Measurements from ENCODE around the gene LECT2. TPM values are rescaled to one million over a fixed set of nuclear protein-coding genes. Genes with fewer than 3 reads are reported as not detected.
A peak's percentile ranks its signal among the peaks of the same experiment; 100 is the strongest.

Gene LECT2
- total and polyA plus RNA-seq, 4 experiments from 2014 or later: not detected

DNA sequence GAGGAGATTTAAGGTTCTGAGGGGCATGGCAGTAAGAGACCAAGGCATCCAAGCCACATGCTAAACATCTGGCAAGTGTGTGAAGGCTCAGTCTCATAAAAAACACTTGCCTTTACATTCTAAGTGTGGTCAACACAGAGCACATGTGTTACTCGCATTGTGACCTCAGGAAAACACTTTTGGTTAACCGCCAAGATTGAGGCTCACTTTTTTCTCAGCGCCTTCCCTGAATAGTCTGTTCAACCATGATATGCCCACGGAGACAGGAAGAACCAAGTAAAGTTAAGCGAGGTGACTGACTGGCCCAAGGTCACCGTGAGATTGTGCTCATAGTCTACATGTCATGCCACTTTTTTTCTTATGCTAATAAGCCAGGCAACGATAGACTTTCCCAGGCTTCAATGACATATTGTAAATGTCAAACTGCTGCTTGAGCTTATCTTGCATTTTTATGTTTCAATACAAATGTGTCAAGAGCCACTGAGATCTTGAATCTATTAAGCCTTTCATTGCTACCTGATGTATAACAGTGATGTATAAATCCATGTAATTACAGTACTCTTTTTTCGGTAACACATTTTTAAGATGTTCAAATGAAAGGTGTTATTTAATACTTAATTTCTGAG lies 38.0 kb downstream of the LECT2 start:
- Mint-ChIP-seq H3K4me1 (peaks cover 11 to 18% (median 17%) of the 10 kb centered on the region in 4 donors), H3K9me3 (peaks cover 0 to 3% (median 0%) of the 10 kb centered on the region in 8 donors), H3K4me3 (no peak overlapping the region), H3K27me3 (peaks cover 12 to 19% of the 10 kb centered on the region in 2 donors), H3K27ac (no peak overlapping the region), H3K36me3 (no peaks in the 10 kb centered on the region)
- peak in 2 of 5 donors; percentile 3 to 18 for DNase-seq
- CTCF ChIA-PET (ENCODE audit: partially characterized antibody): interaction anchor here (1.6 kb wide), 1 partner anchor 28 kb away, joined by 3 read pairs; no protein-coding TSS in a partner anchor
- intact Hi-C loops (cut with micrococcal nuclease): no loop called here
- no peaks in the 10 kb centered on the region for H3K9me3 ChIP-seq (ENCODE audit: control insufficient read depth in 1 of 2, low read length in 2 of 2)
- H3K4me3 ChIP-seq (ENCODE audit: low read length in 2 of 2): no peak overlapping the region
- no peak overlapping the region for H3K27ac ChIP-seq (ENCODE audit: low read depth, low read length)
- POLR2A ChIA-PET (ENCODE audit: partially characterized antibody): no interaction called here
- no peaks in the 10 kb centered on the region for H3K36me3 ChIP-seq (ENCODE audit: insufficient read depth, low read length)
- no peaks in the 10 kb centered on the region for H3K27me3 ChIP-seq (ENCODE audit: insufficient read depth, low read length)
- H3K4me1 ChIP-seq (ENCODE audit: insufficient read depth, low read length): peaks cover 22% of the 10 kb centered on the region

DNA sequence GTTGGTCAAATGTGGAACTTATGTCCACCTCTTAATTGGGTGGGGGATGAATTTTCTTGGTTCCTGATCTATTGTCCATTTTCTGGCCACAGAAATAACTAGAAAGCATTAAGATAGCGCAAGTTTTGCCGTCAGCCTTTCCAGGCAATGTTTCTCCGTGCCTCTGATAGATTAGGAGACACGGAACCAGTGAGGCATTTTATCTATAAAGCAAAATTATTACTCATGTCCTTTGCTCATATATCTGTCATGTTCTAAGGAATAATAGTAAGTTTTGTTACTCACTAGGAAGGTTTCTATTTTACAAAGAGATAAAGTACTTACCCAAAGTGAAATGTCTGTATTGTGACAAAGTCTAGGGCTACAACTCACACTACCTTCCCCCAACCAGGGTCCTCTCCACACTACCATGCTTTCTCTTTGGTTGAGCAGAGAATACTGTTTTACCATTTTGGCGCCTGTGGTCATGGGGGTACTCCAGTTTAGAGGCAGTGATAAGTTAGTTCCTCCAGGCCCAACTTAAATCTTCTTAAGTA lies 39.2 kb downstream of the LECT2 start:
- intact Hi-C loops (cut with micrococcal nuclease): no loop called here
- CTCF ChIA-PET (ENCODE audit: partially characterized antibody): interaction anchor here (1.6 to 1.7 kb wide), 2 partner anchors 22 to 30 kb away, joined by 3 to 4 read pairs; no protein-coding TSS in a partner anchor
- no peak for DNase-seq
- Mint-ChIP-seq H3K4me1 (peaks cover 11 to 18% (median 17%) of the 10 kb centered on the region in 4 donors), H3K27me3 (peaks cover 18 to 21% of the 10 kb centered on the region in 2 donors), H3K9me3 (peaks cover 0 to 3% (median 0%) of the 10 kb centered on the region in 8 donors), H3K4me3 (no peak overlapping the region), H3K36me3 (no peaks in the 10 kb centered on the region), H3K27ac (no peak overlapping the region)
- Histone ChIP-seq H3K27ac (ENCODE audit: low read depth, low read length) (no peak overlapping the region), H3K9me3 (ENCODE audit: control insufficient read depth in 1 of 2, low read length in 2 of 2) (no peaks in the 10 kb centered on the region), H3K36me3 (ENCODE audit: insufficient read depth, low read length) (no peaks in the 10 kb centered on the region), H3K27me3 (ENCODE audit: insufficient read depth, low read length) (no peaks in the 10 kb centered on the region), H3K4me1 (ENCODE audit: insufficient read depth, low read length) (peaks cover 22% of the 10 kb centered on the region), H3K4me3 (ENCODE audit: low read length in 2 of 2) (no peak overlapping the region)
- POLR2A ChIA-PET (ENCODE audit: partially characterized antibody): no interaction called here

DNA sequence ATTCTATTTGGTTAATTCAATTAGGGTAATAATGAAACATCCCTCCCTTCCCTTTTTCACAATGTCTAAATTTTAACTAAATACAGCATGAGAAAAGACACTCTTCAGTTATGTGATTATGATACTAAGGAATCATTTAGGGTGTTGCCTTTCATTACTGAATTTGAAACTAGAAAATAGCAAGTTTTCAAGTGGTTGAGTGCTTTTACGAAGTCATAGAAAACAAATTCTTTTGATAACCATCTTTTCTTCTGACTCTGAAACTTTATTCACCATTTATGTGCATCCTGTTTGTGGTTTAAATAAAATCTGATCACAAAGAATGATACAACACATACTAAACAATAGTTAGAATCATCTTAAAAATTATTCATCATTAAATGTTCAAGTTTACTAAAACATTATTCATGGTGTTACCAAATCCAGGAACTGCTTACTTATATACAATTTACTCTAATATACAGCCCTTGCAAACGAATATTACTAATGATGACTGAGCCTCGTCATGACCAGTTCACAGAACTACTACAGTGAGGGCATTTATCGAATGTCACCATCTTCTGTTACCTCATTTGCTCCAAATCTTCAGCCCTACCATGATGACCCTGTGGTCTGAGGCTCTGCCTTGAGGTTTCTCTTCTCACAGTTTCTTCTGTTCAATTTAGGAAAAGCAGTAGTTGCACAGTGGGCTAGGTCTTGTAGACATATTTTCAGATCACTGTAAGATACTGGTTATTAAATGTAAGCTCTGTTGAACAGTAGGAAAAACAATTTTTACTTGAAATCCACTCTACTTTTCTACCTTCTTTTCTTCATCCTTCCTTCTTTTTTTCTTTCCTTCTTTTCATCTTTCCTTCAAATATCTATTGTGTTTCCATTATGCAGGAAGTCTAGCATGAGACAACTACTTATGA lies 40.8 kb downstream of the LECT2 start:
- Histone ChIP-seq H3K4me1 (ENCODE audit: insufficient read depth, low read length) (peaks cover 22% of the 10 kb centered on the region), H3K9me3 (ENCODE audit: control insufficient read depth in 1 of 2, low read length in 2 of 2) (no peaks in the 10 kb centered on the region), H3K4me3 (ENCODE audit: low read length in 2 of 2) (no peak overlapping the region), H3K27ac (ENCODE audit: low read depth, low read length) (no peak overlapping the region), H3K27me3 (ENCODE audit: insufficient read depth, low read length) (no peaks in the 10 kb centered on the region), H3K36me3 (ENCODE audit: insufficient read depth, low read length) (no peaks in the 10 kb centered on the region)
- Mint-ChIP-seq H3K4me1 (peaks cover 11 to 18% (median 17%) of the 10 kb centered on the region in 4 donors), H3K27ac (peak overlapping the region in 3 of 7 donors; percentile 3 to 56 (median 22)), H3K36me3 (no peaks in the 10 kb centered on the region), H3K27me3 (peaks cover 16 to 29% of the 10 kb centered on the region in 2 donors), H3K9me3 (peaks cover 0 to 4% (median 0%) of the 10 kb centered on the region in 8 donors), H3K4me3 (peak overlapping the region in 4 of 8 donors; percentile 1 to 23 (median 11))
- intact Hi-C loops (cut with micrococcal nuclease): no loop called here
- ChIA-PET CTCF (ENCODE audit: partially characterized antibody) (interaction anchor here (1.7 kb wide), 1 partner anchor 23 kb away, joined by 4 read pairs; no protein-coding TSS in a partner anchor), POLR2A (ENCODE audit: partially characterized antibody) (no interaction called here)
- DNase-seq: peak in 2 of 5 donors; percentile 7 to 21

DNA sequence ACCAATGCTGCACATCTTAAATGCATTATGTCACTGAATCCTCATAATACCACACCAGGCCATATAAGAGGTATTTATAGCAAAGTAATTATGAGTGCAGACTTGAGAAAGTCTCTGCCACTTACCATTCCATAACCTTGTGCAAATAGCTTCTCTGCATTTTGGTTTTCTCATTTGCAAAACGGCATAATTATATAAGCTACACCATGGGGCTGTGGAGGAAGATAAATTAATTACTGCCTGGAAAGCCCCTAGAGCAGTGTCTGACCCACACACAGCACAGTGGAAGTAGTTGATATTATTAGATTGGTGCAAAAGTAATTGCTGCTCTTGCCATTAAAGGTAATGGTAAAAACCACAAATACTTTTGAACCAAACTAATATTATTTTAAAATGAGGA lies 49.6 kb downstream of the LECT2 start:
- ChIA-PET POLR2A (ENCODE audit: partially characterized antibody) (no interaction called here), CTCF (ENCODE audit: partially characterized antibody) (no interaction called here)
- H3K9me3 Mint-ChIP-seq: peaks cover 0 to 2% (median 0%) of the 10 kb centered on the region in 8 donors
- DNase-seq: no peak
- Histone ChIP-seq H3K4me3 (ENCODE audit: low read length in 2 of 2) (no peak overlapping the region), H3K27ac (ENCODE audit: low read depth, low read length) (no peak overlapping the region), H3K27me3 (ENCODE audit: insufficient read depth, low read length) (peaks cover 10% of the 10 kb centered on the region), H3K36me3 (ENCODE audit: insufficient read depth, low read length) (no peaks in the 10 kb centered on the region), H3K9me3 (ENCODE audit: control insufficient read depth in 1 of 2, low read length in 2 of 2) (no peaks in the 10 kb centered on the region), H3K4me1 (ENCODE audit: insufficient read depth, low read length) (no peaks in the 10 kb centered on the region)
- no peaks in the 10 kb centered on the region for H3K36me3 Mint-ChIP-seq
- no peak overlapping the region for H3K27ac Mint-ChIP-seq
- peaks cover 14 to 27% of the 10 kb centered on the region in 2 donors for H3K27me3 Mint-ChIP-seq
- no peaks in the 10 kb centered on the region for H3K4me1 Mint-ChIP-seq
- no peak overlapping the region for H3K4me3 Mint-ChIP-seq
- intact Hi-C loops (cut with micrococcal nuclease): no loop called here

DNA sequence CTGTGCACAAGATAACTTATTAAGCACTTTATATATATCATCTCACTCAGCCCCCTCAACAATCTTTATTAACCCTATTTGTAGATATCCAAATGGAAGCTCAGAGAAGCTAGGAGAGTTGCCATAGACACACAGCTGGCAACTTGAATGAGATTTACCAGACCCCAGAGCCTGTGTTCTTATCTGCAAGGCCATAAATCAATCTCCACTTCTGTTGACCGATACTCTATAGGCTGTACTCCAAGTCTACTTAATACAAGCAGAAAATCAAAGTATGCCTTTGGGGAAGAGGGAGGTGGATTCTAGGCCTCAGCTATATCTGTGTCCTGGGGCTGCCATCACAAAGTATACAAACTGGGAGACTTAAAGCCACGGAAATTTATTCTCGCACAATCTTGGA lies 53.1 kb downstream of the LECT2 start:
- Mint-ChIP-seq H3K36me3 (no peaks in the 10 kb centered on the region), H3K9me3 (no peaks in the 10 kb centered on the region), H3K4me3 (no peak overlapping the region), H3K27me3 (peaks cover 26 to 28% of the 10 kb centered on the region in 2 donors), H3K4me1 (no peaks in the 10 kb centered on the region), H3K27ac (no peak overlapping the region)
- H3K9me3 ChIP-seq (ENCODE audit: control insufficient read depth in 1 of 2, low read length in 2 of 2): no peaks in the 10 kb centered on the region
- intact Hi-C loops (cut with micrococcal nuclease): no loop called here
- no peak overlapping the region for H3K4me3 ChIP-seq (ENCODE audit: low read length in 2 of 2)
- no peaks in the 10 kb centered on the region for H3K36me3 ChIP-seq (ENCODE audit: insufficient read depth, low read length)
- H3K27ac ChIP-seq (ENCODE audit: low read depth, low read length): no peak overlapping the region
- ChIA-PET POLR2A (ENCODE audit: partially characterized antibody) (no interaction called here), CTCF (ENCODE audit: partially characterized antibody) (interaction anchor here (1.8 kb wide), 1 partner anchor 10 kb away, joined by 8 read pairs; no protein-coding TSS in a partner anchor)
- H3K4me1 ChIP-seq (ENCODE audit: insufficient read depth, low read length): no peaks in the 10 kb centered on the region
- H3K27me3 ChIP-seq (ENCODE audit: insufficient read depth, low read length): peaks cover 7% of the 10 kb centered on the region
- no peak for DNase-seq

DNA sequence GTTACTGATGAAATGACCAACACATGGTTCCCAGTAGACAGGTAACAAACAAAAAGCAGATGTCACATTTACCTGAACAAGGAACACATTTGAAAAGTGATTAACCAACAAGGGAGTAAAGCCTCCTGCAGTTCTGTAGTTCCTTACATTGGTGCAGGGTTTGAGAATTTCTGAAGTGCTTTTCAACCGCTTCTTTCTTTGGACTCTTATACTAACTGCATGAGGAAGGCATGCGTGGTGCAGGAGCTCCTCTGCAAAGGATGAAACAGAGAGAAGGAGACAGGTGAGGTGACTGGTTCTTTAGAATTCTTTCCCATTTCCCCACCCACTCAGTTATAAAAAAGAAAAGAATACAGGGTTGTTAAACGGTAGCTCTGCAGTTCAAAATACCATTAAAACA lies 54.5 kb downstream of the LECT2 start:
- Mint-ChIP-seq H3K4me1 (no peaks in the 10 kb centered on the region), H3K4me3 (no peak overlapping the region), H3K27ac (no peak overlapping the region), H3K9me3 (no peaks in the 10 kb centered on the region), H3K27me3 (peaks cover 33 to 36% of the 10 kb centered on the region in 2 donors), H3K36me3 (no peaks in the 10 kb centered on the region)
- no peak overlapping the region for H3K27ac ChIP-seq (ENCODE audit: low read depth, low read length)
- no peaks in the 10 kb centered on the region for H3K36me3 ChIP-seq (ENCODE audit: insufficient read depth, low read length)
- H3K27me3 ChIP-seq (ENCODE audit: insufficient read depth, low read length): peaks cover 4% of the 10 kb centered on the region
- H3K4me3 ChIP-seq (ENCODE audit: low read length in 2 of 2): no peak overlapping the region
- no peaks in the 10 kb centered on the region for H3K4me1 ChIP-seq (ENCODE audit: insufficient read depth, low read length)
- ChIA-PET POLR2A (ENCODE audit: partially characterized antibody) (no interaction called here), CTCF (ENCODE audit: partially characterized antibody) (interaction anchor here (0.9 to 1.8 kb wide), 3 partner anchors 9 to 233 kb away, joined by 3 to 8 read pairs (median 5); partner anchors contain the start of gene SMAD5)
- intact Hi-C loops (cut with micrococcal nuclease): no loop called here
- H3K9me3 ChIP-seq (ENCODE audit: control insufficient read depth in 1 of 2, low read length in 2 of 2): no peaks in the 10 kb centered on the region
- DNase-seq: no peak

DNA sequence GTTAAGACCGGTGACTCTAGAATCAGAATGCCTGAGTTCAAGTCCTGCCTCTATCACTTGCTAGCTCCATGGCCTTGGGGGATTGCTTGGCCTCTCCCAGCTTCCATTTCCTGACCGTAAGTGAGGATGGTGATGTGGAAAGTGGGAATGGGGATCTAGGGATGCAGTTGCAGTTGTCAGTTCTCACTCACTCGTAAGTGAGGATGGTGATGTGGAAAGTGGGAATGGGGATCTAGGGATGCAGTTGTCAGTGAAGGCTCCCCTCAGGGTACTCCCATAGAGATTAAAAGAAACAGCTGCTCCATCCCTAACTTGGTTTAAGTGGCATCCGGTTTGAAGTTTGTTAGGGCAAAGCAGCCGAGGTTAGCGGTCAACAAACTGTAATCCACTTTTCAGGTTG lies 56.1 kb downstream of the LECT2 start:
- H3K4me3 Mint-ChIP-seq: no peak overlapping the region
- POLR2A ChIA-PET (ENCODE audit: partially characterized antibody): no interaction called here
- CTCF ChIA-PET (ENCODE audit: partially characterized antibody): interaction anchor here (1.5 kb wide), 1 partner anchor 183 kb away, joined by 3 read pairs; no protein-coding TSS in a partner anchor

More for the DNA sequence above, 56.1 kb downstream of the LECT2 start:
- H3K9me3 Mint-ChIP-seq: no peaks in the 10 kb centered on the region
- Histone ChIP-seq H3K27me3 (ENCODE audit: insufficient read depth, low read length) (no peaks in the 10 kb centered on the region), H3K27ac (ENCODE audit: low read depth, low read length) (no peak overlapping the region), H3K36me3 (ENCODE audit: insufficient read depth, low read length) (no peaks in the 10 kb centered on the region), H3K4me1 (ENCODE audit: insufficient read depth, low read length) (no peaks in the 10 kb centered on the region), H3K4me3 (ENCODE audit: low read length in 2 of 2) (no peak overlapping the region), H3K9me3 (ENCODE audit: control insufficient read depth in 1 of 2, low read length in 2 of 2) (no peaks in the 10 kb centered on the region)
- DNase-seq: no peak
- no peaks in the 10 kb centered on the region for H3K4me1 Mint-ChIP-seq
- peaks cover 31 to 40% of the 10 kb centered on the region in 2 donors for H3K27me3 Mint-ChIP-seq
- H3K36me3 Mint-ChIP-seq: no peaks in the 10 kb centered on the region
- H3K27ac Mint-ChIP-seq: no peak overlapping the region
- intact Hi-C loops (cut with micrococcal nuclease): no loop called here

Measured in CD4-positive, alpha-beta memory T cell (primary cell).